GM19455 (cell line): ENCODE results near the gene PARS2.
"Not testable (repeated sequence)": the region's sequence is repeated elsewhere in the genome, so short reads cannot be mapped to it uniquely, and the experiment has no call there.

Experiments
- ATAC-seq: cut with Tn5 transposase; IDR thresholded peaks from one replicate; pipeline ENCODE4 v1.9.1; 2021; ENCODE audit not compliant: unreplicated experiment

Gene PARS2

GRCh38 chr1:54775828-54776721 lies 11.8 kb upstream of the PARS2 start:
- not testable (repeated sequence) for ATAC-seq

DNA sequence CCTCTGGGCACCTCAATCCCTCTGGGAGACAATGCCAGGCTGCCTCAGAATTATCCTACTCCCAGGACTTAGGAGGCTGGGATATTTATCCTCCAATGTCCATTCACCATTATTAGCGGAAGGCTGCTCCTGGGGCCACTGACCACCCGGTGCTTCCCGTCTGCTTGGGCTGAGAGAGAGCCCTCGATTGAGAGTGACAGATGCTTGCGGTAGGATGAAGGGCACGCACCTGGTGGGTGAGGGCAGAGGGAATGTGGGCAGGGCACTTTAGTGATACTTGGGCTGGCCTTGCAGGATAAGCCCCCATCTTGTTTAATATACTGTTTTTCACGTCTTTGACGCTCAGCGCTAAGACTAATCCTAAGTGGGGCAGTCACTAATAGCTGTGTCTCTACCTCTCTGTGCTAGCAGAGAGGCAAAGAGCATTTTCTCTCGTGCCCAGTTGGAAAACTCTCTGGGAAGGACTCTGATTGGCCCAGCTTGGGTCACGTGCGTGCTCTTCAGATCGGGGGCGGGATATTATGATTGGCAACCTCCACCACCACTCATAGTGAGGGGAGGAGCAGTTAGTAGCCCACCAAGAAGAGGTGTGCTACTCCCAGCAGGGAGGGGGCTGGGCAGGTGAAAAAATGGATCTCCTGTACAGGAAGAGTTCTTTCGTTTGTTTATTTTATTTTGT lies 10.6 kb upstream of the PARS2 start:
- ATAC-seq, result no peak

DNA sequence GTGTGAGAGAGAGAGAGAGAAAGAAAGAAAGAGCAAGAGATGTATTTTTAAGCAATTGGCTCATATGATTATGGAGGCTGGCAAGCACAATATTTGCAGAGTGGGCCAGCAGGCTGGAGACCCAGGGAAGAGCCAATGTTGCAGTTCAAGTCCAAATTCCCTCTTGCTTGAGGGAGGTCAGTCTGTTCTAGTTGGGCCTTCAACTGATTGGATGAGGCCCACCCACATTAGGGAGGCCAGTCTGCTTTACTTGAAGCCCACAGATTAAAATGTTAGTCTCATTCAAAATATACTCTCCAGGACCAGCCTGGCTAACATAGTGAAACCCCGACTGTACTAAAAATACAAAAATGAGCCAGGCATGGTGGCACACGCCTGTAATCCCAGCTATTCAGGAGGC lies 8.6 kb upstream of the PARS2 start:
- no peak for ATAC-seq

GRCh38 chr1:54768093-54768492 lies 3.8 kb upstream of the PARS2 start:
- ATAC-seq, result no peak

DNA sequence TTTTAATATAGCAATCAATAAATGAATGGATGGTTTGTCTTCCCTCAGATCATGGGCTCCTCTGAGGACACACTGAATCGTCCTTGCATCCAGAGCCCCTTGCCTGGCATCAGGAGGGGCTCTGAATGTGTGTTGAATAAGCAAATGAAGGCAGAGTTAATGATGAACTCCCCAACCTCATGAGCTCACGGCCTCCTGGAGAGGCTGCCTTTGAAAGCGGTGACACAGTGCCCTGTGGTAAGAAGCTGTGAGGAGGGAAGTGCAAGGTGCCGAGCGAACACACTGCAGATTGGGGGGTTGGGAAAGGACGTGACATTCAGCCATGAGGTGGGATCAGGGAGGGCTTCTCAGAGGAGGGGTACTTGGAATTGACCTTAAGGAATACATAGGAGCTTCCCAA lies 3.2 kb upstream of the PARS2 start:
- no peak for ATAC-seq

DNA sequence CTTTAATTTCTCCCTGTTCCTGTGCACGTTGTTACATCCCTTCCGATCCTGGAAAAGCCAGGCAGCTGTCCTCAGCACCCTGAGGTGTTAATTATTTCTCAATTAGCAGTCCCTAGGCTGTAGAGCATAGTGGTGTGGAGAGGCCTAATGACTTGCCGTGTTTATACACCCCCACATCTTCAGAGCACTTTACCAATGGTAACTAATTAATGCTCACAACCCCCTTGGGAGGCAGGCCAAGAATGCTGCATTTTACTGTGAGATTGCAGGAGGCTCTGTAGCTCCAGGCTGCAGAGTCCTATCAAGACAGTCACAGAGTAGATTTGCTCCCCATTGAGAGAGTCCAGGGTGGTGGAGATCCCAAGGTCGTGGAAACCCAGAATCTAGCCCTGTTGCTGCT lies 2.4 kb upstream of the PARS2 start:
- ATAC-seq, result no peak

DNA sequence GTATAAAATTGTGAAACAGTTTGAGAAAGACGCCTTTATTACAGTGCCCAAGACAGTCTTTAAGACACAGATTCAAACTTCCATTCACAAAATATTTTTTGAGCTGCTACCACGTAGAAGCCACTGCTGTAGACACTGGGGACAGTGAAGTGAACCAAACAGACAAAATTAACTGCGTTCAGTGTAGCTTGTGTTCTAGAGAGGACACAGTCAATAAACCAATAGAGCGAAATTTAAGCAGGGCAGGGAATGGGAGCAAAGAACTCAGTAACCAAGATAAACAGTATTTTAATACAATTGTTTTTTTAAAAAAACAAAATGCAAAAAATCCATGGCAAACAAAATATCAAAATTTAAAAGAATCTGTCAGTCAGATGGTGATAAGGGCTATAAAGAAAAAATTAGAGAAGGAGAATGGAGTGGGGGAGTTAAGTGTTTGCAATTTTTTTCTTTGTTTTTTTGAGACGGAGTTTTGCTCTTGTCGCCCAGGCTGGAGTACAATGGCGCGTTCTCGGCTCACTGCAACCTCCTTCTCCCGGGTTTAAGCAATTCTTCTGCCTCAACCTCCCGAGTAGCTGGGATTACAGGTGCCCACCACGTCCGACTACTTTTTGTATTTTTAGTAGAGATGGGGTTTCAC lies 719 bp upstream of the PARS2 start:
- peak; percentile 30 for ATAC-seq

DNA sequence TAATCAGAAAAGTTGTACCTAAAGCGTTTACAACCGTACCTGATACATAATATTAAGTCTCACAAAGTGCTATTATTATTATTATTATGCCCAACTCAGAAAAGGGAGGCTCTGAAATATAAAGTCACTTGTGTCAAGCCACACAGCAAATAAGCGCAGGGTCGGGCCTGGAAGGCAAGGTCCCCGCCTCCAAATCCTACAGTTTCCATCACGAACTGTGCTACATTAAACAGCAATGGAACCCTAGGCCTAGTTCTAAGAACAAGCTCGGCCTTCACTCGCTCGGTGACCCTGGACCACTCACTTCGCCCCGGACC lies 549 bp downstream of the PARS2 start:
- no peak for ATAC-seq

- no peak for ATAC-seq
These were observed 5.5 kb downstream of the PARS2 start for GRCh38 chr1:54758678-54759348.

- no peak for ATAC-seq
These were observed 6.5 kb downstream of the PARS2 start for GRCh38 chr1:54757833-54758232.

DNA sequence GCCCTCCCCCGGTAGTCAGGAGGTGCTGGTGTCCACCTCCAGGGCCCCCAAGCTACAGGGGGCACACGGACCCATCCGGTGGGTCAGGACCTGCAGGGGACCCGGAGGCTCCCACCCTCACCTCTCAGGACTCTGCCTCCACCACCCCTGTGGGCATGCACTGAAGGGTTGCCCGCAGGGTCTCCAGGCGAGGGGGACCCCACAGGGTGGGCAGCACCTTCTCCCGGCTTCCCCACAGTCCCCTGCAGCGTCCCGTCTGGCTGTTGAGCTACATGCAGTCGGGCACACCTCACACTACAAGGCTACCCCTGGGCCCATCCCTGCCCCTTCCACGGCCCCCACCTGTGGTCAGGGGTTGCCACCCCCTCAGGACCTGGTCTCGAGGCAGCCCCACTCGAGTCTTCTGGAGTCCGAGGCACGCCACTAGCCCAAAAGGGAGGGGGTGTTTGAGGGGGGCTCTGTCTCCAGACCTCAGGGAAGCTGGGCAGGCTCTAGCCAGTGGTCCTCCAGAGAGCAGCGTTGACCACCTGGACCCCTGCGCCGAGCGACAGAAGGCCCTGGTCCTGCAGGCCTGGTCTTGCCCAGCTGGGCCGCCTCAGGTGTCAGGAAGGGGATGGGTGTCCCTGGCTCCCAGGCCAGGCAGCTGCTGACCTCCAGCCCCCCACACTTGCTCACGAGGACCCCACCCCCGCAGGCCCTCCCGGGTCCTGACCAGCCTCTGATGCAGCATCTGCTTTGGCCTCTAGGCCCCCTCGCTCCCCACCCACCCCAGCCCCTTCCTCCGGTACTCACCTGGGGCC lies 9.6 kb downstream of the PARS2 start:
- ATAC-seq, result no peak

DNA sequence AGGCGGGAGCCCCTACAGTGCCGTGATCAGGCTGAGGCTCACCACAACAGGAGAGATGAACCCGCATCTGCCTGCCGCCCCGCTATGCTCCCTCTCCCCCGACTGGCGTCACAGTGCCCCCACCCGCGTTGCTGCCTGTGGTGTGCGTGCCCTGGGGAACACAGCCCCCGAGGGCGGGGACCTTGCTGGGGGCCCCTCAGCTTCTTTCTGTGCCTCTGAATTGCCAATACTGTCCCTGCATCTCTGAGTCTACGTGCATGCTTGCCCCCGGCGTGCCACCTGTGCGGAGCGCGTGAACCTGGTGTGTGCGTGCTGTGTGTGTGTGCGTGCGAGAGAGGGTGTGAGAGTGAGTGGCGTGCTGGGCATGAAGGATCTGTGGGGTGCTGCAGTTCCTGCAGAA lies 10.3 kb downstream of the PARS2 start:
- no peak for ATAC-seq

- ATAC-seq, result no peak
These were observed 12.9 kb downstream of the PARS2 start for GRCh38 chr1:54751426-54751825.

DNA sequence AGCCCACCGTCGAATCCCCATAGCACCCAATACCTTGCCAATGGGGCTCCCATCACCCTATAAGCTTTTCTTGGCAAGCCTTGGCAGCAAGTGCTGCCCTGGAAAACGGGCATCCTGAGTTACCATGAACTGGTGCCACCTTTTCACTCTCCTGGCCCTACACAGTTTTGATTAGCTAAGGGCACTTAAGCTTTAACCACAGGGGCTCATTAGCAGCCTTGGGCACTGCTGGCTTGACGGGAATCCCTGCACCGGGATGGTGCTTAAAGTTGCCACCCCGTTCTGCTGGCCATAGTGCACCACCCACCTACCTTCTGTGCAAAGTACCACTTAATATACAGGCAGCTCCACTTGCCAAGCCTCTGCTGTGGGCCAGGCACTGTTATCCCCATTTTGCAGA lies 13.7 kb downstream of the PARS2 start:
- ATAC-seq, result no peak

- no peak for ATAC-seq
These were observed 16.1 kb downstream of the PARS2 start for GRCh38 chr1:54748094-54748835.

- ATAC-seq, result no peak
These were observed 18.5 kb downstream of the PARS2 start for GRCh38 chr1:54745864-54746263.

DNA sequence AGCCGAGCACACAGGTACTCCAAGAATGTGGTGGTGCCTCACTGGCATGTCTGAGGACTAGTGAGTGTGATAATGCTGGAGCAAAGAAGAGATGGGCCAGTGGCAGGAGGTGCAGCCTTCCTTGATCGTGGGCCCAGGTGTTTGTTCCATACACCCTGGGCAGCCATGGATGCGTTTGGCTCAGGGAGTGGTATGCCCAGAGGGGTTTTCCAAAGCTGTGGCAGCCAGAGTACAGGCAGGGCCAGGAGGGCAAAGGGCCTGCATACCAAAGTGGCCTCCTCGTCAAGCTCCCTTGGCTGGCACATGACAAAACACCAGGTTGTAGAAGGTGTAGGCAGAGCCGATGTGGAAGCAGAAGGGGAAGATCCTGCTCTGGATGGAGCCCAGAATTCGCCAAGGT lies 19.0 kb downstream of the PARS2 start:
- ATAC-seq, result no peak

- ATAC-seq, result no peak
These were observed 19.6 kb downstream of the PARS2 start for GRCh38 chr1:54744696-54745095.

GRCh38 chr1:54743416-54744226 lies 20.7 kb downstream of the PARS2 start:
- no peak for ATAC-seq
